ENCODE data around the gene KIRREL3.

GRCh38 chr11:126722956-126723664, 277.5 kb downstream of the KIRREL3 start:
- TF ChIP-seq FIP1L1 (IDR thresholded peaks at IDR 0.05; ENCODE audit: low read depth, low read length, poor library complexity, severe bottlenecking) (no peak), NFATC3 (IDR thresholded peaks at IDR 0.05) (no peak), BCL6 (CRISPR knock-in tag; IDR thresholded peaks at IDR 0.05) (no peak), MBD2 (IDR thresholded peaks at IDR 0.05; ENCODE audit: borderline replicate concordance, low read depth) (no peak), ZNF224 (CRISPR knock-in tag; IDR thresholded peaks at IDR 0.05) (no peak), ZNF512 (tag; IDR thresholded peaks at IDR 0.05) (no peak), CTCF (IDR thresholded peaks at IDR 0.05 in 2 of 3, conservative IDR thresholded peaks at IDR 0.05 in 1 of 3; ENCODE audit: insufficient read depth in 2 of 3, low read depth in 1 of 3, low read length in 3 of 3) (no peak)

All from K562 (cell line).